Smooth muscle cell (in vitro differentiated cells): Measurements from ENCODE around the gene ETS2. TPM values are rescaled to one million over a fixed set of nuclear protein-coding genes. Genes with fewer than 3 reads are reported as not detected.

Experiments used
- DNase-seq: peaks from one replicate; lab custom pipeline; 2025; ENCODE audit not compliant: unreplicated experiment; lab: John Stamatoyannopoulos, UW
- H2AFZ ChIP-seq: fragments of 200-600 bp; sonication (generic); 2 replicates; pipeline ENCODE4 v1.6.0; 2016; ENCODE audit warnings: antibody characterized with exemption, low read depth, mild to moderate bottlenecking
- H3F3A ChIP-seq: fragments of 200-600 bp; sonication (generic); 2 replicates; pipeline ENCODE4 v1.6.0; 2017; ENCODE audit warnings: antibody characterized with exemption, low read depth
- H3K27ac ChIP-seq: fragments of 200-600 bp; sonication (generic); 2 replicates; pipeline ENCODE4 v1.5.1; 2016; ENCODE audit warnings: low read depth, mild to moderate bottlenecking
- H3K27me3 ChIP-seq: fragments of 200-600 bp; sonication (generic); 2 replicates; pipeline ENCODE4 v1.6.1; 2016; ENCODE audit warnings: low read depth, mild to moderate bottlenecking
- H3K36me3 ChIP-seq: fragments of 200-600 bp; sonication (generic); 2 replicates; pipeline ENCODE4 v1.5.1; 2016; ENCODE audit warnings: low read depth
- H3K4me1 ChIP-seq: fragments of 200-600 bp; sonication (generic); 2 replicates; pipeline ENCODE4 v1.5.1; 2016; ENCODE audit warnings: low read depth
- H3K4me2 ChIP-seq: fragments of 200-600 bp; sonication (generic); 2 replicates; pipeline ENCODE4 v1.6.0; 2016; ENCODE audit warnings: mild to moderate bottlenecking
- H3K4me3 ChIP-seq: fragments of 200-600 bp; sonication (generic); 2 replicates; pipeline ENCODE4 v1.5.1; 2016; ENCODE audit warnings: mild to moderate bottlenecking
- H3K79me2 ChIP-seq: fragments of 200-600 bp; sonication (generic); 2 replicates; pipeline ENCODE4 v1.6.0; 2016; ENCODE audit warnings: low read depth, mild to moderate bottlenecking
- H3K9ac ChIP-seq: fragments of 200-600 bp; sonication (generic); 2 replicates; pipeline ENCODE4 v1.6.0; 2016; ENCODE audit warnings: low read depth
- H3K9me3 ChIP-seq: fragments of 200-600 bp; sonication (generic); replicated peaks from 2 replicates; pipeline ENCODE4 v1.5.1; 2016; ENCODE audit warnings: low read depth
- H4K20me1 ChIP-seq: fragments of 200-600 bp; sonication (generic); 2 replicates; pipeline ENCODE4 v1.6.0; 2016; ENCODE audit warnings: low read depth
- CTCF ChIP-seq: fragments of 200-600 bp; sonication (generic); IDR thresholded peaks from 2 replicates; pipeline ENCODE4 v1.5.1; 2017; ENCODE audit warnings: borderline replicate concordance, mild to moderate bottlenecking, antibody characterized with exemption; ENCODE audit not compliant: insufficient read depth, poor library complexity, severe bottlenecking
- WGBS: methylation state at CpG from one replicate; pipeline ENCODE4 v1.1.7; 2016; ENCODE audit warnings: low lambda C conversion rate; 5-methylcytosine and 5-hydroxymethylcytosine counted together
- polyA plus RNA-seq: library from polyadenylated mRNA; unstranded; fragments of >200 nt; fragmentation: Nextera tagmentation; extraction: Ambion mirVana; gene quantifications from 2 replicates; pipeline ENCODE4 v1.2.1, GENCODE V29; 2016
- total RNA-seq: library from RNA; depleted of rRNA; stranded (reverse); fragments of >200 nt; gene quantifications from 2 replicates; pipeline ENCODE4 v1.2.3, GENCODE V29; 2014

Gene ETS2
- total and polyA plus RNA-seq, 2 experiments from 2014 or later: 65.9 to 77.7 TPM

- H3K79me2 ChIP-seq: no peaks in the 10 kb centered on the region
- 93% methylated on average over 8 of the region's 8 CpGs for WGBS
- H3K4me3 ChIP-seq: no peak overlapping the region
- no peak overlapping the region for H2AFZ ChIP-seq
- no peaks in the 10 kb centered on the region for H3K27me3 ChIP-seq
- no peaks in the 10 kb centered on the region for H3F3A ChIP-seq
- TF ChIP-seq CTCF: no peak
- no peaks in the 10 kb centered on the region for H4K20me1 ChIP-seq
- H3K36me3 ChIP-seq: no peaks in the 10 kb centered on the region
- H3K4me2 ChIP-seq: no peak overlapping the region
- no peak overlapping the region for H3K27ac ChIP-seq
- no peak for DNase-seq
- H3K9me3 ChIP-seq: no peaks in the 10 kb centered on the region
- peaks cover 2% of the 10 kb centered on the region for H3K4me1 ChIP-seq
- no peak overlapping the region for H3K9ac ChIP-seq
Observed at GRCh38 chr21:38857152-38857825, 51.6 kb downstream of the ETS2 start.

GRCh38 chr21:38858026-38858811 is 52.5 kb downstream of the ETS2 start:
- no peak overlapping the region for H2AFZ ChIP-seq
- WGBS: 93% methylated on average over 8 of the region's 8 CpGs
- no peaks in the 10 kb centered on the region for H3K27me3 ChIP-seq
- H3K4me3 ChIP-seq: no peak overlapping the region
- H3K4me1 ChIP-seq: peaks cover 2% of the 10 kb centered on the region
- TF ChIP-seq CTCF: no peak
- no peaks in the 10 kb centered on the region for H3K9me3 ChIP-seq
- no peaks in the 10 kb centered on the region for H3K36me3 ChIP-seq
- H3K79me2 ChIP-seq: no peaks in the 10 kb centered on the region
- H3K27ac ChIP-seq: no peak overlapping the region
- no peak overlapping the region for H3K9ac ChIP-seq
- DNase-seq: no peak
- no peaks in the 10 kb centered on the region for H4K20me1 ChIP-seq
- no peak overlapping the region for H3K4me2 ChIP-seq
- H3F3A ChIP-seq: no peaks in the 10 kb centered on the region

DNA sequence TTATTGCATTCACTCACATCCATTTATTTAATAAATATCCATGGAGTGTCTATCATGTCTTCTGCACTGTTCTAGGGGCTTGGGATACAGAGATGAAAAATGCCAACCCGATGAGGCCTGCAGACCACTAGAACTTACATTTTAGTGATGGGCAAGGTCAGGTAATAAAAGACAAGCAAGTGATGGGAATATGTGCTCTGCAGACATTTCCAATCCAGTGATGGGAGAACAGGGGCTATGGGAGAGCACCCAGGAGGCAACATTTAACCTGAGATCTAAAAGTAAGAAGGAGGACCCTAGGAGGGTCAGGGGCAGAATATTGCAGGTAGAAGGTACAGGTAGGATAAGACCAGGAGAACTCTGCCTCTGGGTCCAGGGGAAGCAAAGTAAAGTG is 53.1 kb downstream of the ETS2 start:
- no peak overlapping the region for H3K4me3 ChIP-seq
- no peak overlapping the region for H3K27ac ChIP-seq
- H3K4me1 ChIP-seq: peaks cover 2% of the 10 kb centered on the region
- no peaks in the 10 kb centered on the region for H3K9me3 ChIP-seq
- H3K27me3 ChIP-seq: no peaks in the 10 kb centered on the region
- no peaks in the 10 kb centered on the region for H3K79me2 ChIP-seq
- no peak for TF ChIP-seq CTCF
- DNase-seq: no peak
- no peak overlapping the region for H3K4me2 ChIP-seq
- H3K9ac ChIP-seq: no peak overlapping the region
- H3F3A ChIP-seq: no peaks in the 10 kb centered on the region
- H2AFZ ChIP-seq: no peak overlapping the region
- H4K20me1 ChIP-seq: no peaks in the 10 kb centered on the region
- 90% methylated on average over 1 of the region's 1 CpG for WGBS
- no peaks in the 10 kb centered on the region for H3K36me3 ChIP-seq
